ENCODE results near the gene NRCAM. TPM values are rescaled to one million over a fixed set of nuclear protein-coding genes. Genes with fewer than 3 reads are reported as not detected.

The NRCAM gene
- total RNA-seq, 4 donors from 2014 or later = 1.3 to 4.7 (median 2.2) TPM

- WGBS, 2 donors (ENCODE audit: low coverage in 1 of 2) = 77 to 80% methylated on average over 6 of the region's 7 CpGs
- ATAC-seq = no peak
- Histone ChIP-seq H3K27me3 (no peaks in the 10 kb centered on the region), H3K36me3 (no peaks in the 10 kb centered on the region), H3K4me3 (no peak overlapping the region), H3K27ac (no peak overlapping the region), H3K9me3 (no peaks in the 10 kb centered on the region), H3K4me1 (peaks cover 4 to 56% (median 6%) of the 10 kb centered on the region in 3 donors)
- TF ChIP-seq EP300 (IDR thresholded peaks at IDR 0.05) = no peak
- no peak for TF ChIP-seq POLR2AphosphoS5 (IDR thresholded peaks at IDR 0.05)
- no peak for TF ChIP-seq POLR2A (IDR thresholded peaks at IDR 0.05)
- peak in 2 of 4 experiments; percentile 26 to 39 for TF ChIP-seq CTCF (IDR thresholded peaks at IDR 0.05)
These were observed 358.5 kb downstream of the NRCAM start for GRCh38 chr7:108097703-108098102.

Other genes with a start within 250 kb of the NRCAM start
- 10 to 100 TPM; 28.3 to 52.1 (median 44.9) TPM for gene PNPLA8, start 69.7 kb upstream of the NRCAM start, total RNA-seq
- gene THAP5, start 113.3 kb upstream of the NRCAM start, total RNA-seq = 10 to 100 TPM; 30.8 to 41.7 (median 36.2) TPM
- 10 to 100 TPM; 17.4 to 31.2 (median 24.4) TPM for gene DNAJB9, start 113.4 kb upstream of the NRCAM start, total RNA-seq

All from gastroesophageal sphincter (tissue), 4 donors.